ENCODE measurements around the gene MRPS35. TPM values are rescaled to one million over a fixed set of nuclear protein-coding genes. Genes with fewer than 3 reads are reported as not detected.

MRPS35 gene
- total RNA-seq, 1 experiment from 2014 or later: 77.0 TPM

- no peak overlapping the region for H2AFZ ChIP-seq (ENCODE audit: low read length)
- no peaks in the 10 kb centered on the region for H3K9me3 ChIP-seq (ENCODE audit: low read length)
- peaks cover 6% of the 10 kb centered on the region for H3K79me2 ChIP-seq (ENCODE audit: low read length)
- no peaks in the 10 kb centered on the region for H4K20me1 ChIP-seq (ENCODE audit: insufficient read depth, low read depth, low read length)
- H3K4me3 ChIP-seq (ENCODE audit: low read length): no peak overlapping the region
- DNase-seq: no peak
- no peak overlapping the region for H3K9ac ChIP-seq (ENCODE audit: low read length)
- no peak overlapping the region for H3K27ac ChIP-seq (ENCODE audit: low read length)
- no peak overlapping the region for H3K4me2 ChIP-seq (ENCODE audit: low read depth, low read length, poor library complexity, severe bottlenecking)
- H3K9me2 ChIP-seq (replicated peaks; ENCODE audit: insufficient read depth, low read length): no peaks in the 10 kb centered on the region
- H3K36me3 ChIP-seq (ENCODE audit: insufficient read depth, low read length): peaks cover 39% of the 10 kb centered on the region; the same call in 1 of the 2 replicates
- H3K27me3 ChIP-seq (ENCODE audit: low read length): no peaks in the 10 kb centered on the region
- H3K4me1 ChIP-seq (ENCODE audit: low read length): no peaks in the 10 kb centered on the region
These were observed 85.5 kb downstream of the MRPS35 start for GRCh38 chr12:27796128-27796527.

GRCh38 chr12:27797301-27798025 lies 86.8 kb downstream of the MRPS35 start:
- no peak overlapping the region for H3K4me2 ChIP-seq (ENCODE audit: low read depth, low read length, poor library complexity, severe bottlenecking)
- H3K27ac ChIP-seq (ENCODE audit: low read length): no peak overlapping the region
- no peaks in the 10 kb centered on the region for H3K9me2 ChIP-seq (replicated peaks; ENCODE audit: insufficient read depth, low read length)
- no peaks in the 10 kb centered on the region for H3K4me1 ChIP-seq (ENCODE audit: low read length)
- no peak overlapping the region for H3K9ac ChIP-seq (ENCODE audit: low read length)
- H3K9me3 ChIP-seq (ENCODE audit: low read length): no peaks in the 10 kb centered on the region
- H3K4me3 ChIP-seq (ENCODE audit: low read length): no peak overlapping the region
- DNase-seq: no peak
- H3K36me3 ChIP-seq (ENCODE audit: insufficient read depth, low read length): peaks cover 32% of the 10 kb centered on the region; the same call in 1 of the 2 replicates
- no peaks in the 10 kb centered on the region for H4K20me1 ChIP-seq (ENCODE audit: insufficient read depth, low read depth, low read length)
- H3K79me2 ChIP-seq (ENCODE audit: low read length): no peaks in the 10 kb centered on the region
- no peaks in the 10 kb centered on the region for H3K27me3 ChIP-seq (ENCODE audit: low read length)
- H2AFZ ChIP-seq (ENCODE audit: low read length): no peak overlapping the region

DNA sequence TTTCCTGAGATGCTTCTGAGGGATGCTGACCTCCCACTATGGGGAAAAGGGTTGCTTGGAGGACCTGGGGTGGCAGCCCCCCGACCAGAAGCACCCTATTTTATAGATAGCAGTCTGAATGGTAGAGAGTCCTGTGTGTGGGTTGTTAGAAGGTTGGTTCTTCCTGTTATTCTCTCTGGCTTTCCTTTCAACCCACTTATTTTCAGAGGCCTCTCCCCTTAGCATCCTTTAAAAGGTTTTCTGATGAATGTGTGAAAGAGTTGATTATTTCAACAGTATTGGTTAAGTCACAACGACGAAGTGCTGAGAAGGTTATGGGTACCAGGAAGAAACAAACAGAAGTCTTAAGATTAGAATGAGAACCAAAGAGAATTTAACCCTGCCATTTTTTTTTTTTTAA lies 90.2 kb downstream of the MRPS35 start:
- Histone ChIP-seq H3K9me2 (replicated peaks; ENCODE audit: insufficient read depth, low read length) (no peaks in the 10 kb centered on the region), H3K27me3 (ENCODE audit: low read length) (no peaks in the 10 kb centered on the region)

GRCh38 chr12:27801630-27802029 lies 91.0 kb downstream of the MRPS35 start:
- Histone ChIP-seq H2AFZ (ENCODE audit: low read length) (no peak overlapping the region), H3K4me3 (ENCODE audit: low read length) (no peak overlapping the region), H3K79me2 (ENCODE audit: low read length) (no peaks in the 10 kb centered on the region), H3K9me2 (replicated peaks; ENCODE audit: insufficient read depth, low read length) (no peaks in the 10 kb centered on the region), H3K9me3 (ENCODE audit: low read length) (no peaks in the 10 kb centered on the region), H3K27me3 (ENCODE audit: low read length) (no peaks in the 10 kb centered on the region), H3K9ac (ENCODE audit: low read length) (no peak overlapping the region), H3K4me1 (ENCODE audit: low read length) (no peaks in the 10 kb centered on the region), H3K27ac (ENCODE audit: low read length) (no peak overlapping the region), H3K4me2 (ENCODE audit: low read depth, low read length, poor library complexity, severe bottlenecking) (no peak overlapping the region), H4K20me1 (ENCODE audit: insufficient read depth, low read depth, low read length) (no peaks in the 10 kb centered on the region), H3K36me3 (ENCODE audit: insufficient read depth, low read length) (peaks cover 18% of the 10 kb centered on the region; the same call in 1 of the 2 replicates)
- DNase-seq: no peak

More for the DNA sequence above, 90.2 kb downstream of the MRPS35 start:
- Histone ChIP-seq H3K36me3 (ENCODE audit: insufficient read depth, low read length) (peaks cover 21% of the 10 kb centered on the region; the same call in 1 of the 2 replicates), H3K9ac (ENCODE audit: low read length) (no peak overlapping the region), H3K27ac (ENCODE audit: low read length) (no peak overlapping the region), H3K4me1 (ENCODE audit: low read length) (no peaks in the 10 kb centered on the region), H3K9me3 (ENCODE audit: low read length) (no peaks in the 10 kb centered on the region), H3K4me2 (ENCODE audit: low read depth, low read length, poor library complexity, severe bottlenecking) (no peak overlapping the region), H2AFZ (ENCODE audit: low read length) (no peak overlapping the region), H3K79me2 (ENCODE audit: low read length) (no peaks in the 10 kb centered on the region), H4K20me1 (ENCODE audit: insufficient read depth, low read depth, low read length) (no peaks in the 10 kb centered on the region), H3K4me3 (ENCODE audit: low read length) (no peak overlapping the region)
- no peak for DNase-seq

- H3K4me1 ChIP-seq (ENCODE audit: low read length): no peaks in the 10 kb centered on the region
- no peak for DNase-seq
These were observed 91.9 kb downstream of the MRPS35 start for GRCh38 chr12:27802511-27802910.

DNA sequence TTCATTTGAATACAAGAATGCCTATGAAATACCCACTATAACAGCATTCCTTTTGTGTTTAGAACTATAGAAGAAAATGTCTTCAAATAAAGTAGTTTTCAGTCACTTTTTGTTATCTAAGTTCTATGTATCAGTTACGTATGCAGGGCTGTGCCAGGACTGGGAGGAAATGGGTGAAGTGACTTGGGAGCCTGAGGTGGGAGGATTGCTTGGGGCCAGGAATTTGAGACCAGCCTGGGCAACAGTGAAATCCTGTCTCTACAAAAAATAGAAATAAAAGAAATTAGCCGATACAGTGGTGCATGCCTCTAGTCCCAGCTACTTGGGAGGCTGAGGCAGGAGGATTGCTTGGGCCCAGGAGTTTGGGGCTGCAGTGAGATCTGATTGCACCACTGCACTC lies 92.3 kb downstream of the MRPS35 start:
- Histone ChIP-seq H4K20me1 (ENCODE audit: insufficient read depth, low read depth, low read length) (no peaks in the 10 kb centered on the region), H3K9ac (ENCODE audit: low read length) (no peak overlapping the region), H3K4me3 (ENCODE audit: low read length) (no peak overlapping the region), H3K36me3 (ENCODE audit: insufficient read depth, low read length) (peaks cover 16% of the 10 kb centered on the region; the same call in 1 of the 2 replicates), H3K4me2 (ENCODE audit: low read depth, low read length, poor library complexity, severe bottlenecking) (no peak overlapping the region), H3K4me1 (ENCODE audit: low read length) (no peaks in the 10 kb centered on the region), H3K9me3 (ENCODE audit: low read length) (no peaks in the 10 kb centered on the region), H3K27ac (ENCODE audit: low read length) (no peak overlapping the region), H3K79me2 (ENCODE audit: low read length) (no peaks in the 10 kb centered on the region), H2AFZ (ENCODE audit: low read length) (no peak overlapping the region), H3K9me2 (replicated peaks; ENCODE audit: insufficient read depth, low read length) (no peaks in the 10 kb centered on the region), H3K27me3 (ENCODE audit: low read length) (no peaks in the 10 kb centered on the region)
- DNase-seq: no peak

More at GRCh38 chr12:27802511-27802910, 91.9 kb downstream of the MRPS35 start:
- Histone ChIP-seq H3K4me2 (ENCODE audit: low read depth, low read length, poor library complexity, severe bottlenecking) (no peak overlapping the region), H3K27me3 (ENCODE audit: low read length) (no peaks in the 10 kb centered on the region), H3K27ac (ENCODE audit: low read length) (no peak overlapping the region), H3K79me2 (ENCODE audit: low read length) (no peaks in the 10 kb centered on the region), H3K36me3 (ENCODE audit: insufficient read depth, low read length) (peaks cover 18% of the 10 kb centered on the region; the same call in 1 of the 2 replicates), H2AFZ (ENCODE audit: low read length) (no peak overlapping the region), H3K9me3 (ENCODE audit: low read length) (no peaks in the 10 kb centered on the region), H4K20me1 (ENCODE audit: insufficient read depth, low read depth, low read length) (no peaks in the 10 kb centered on the region), H3K9ac (ENCODE audit: low read length) (no peak overlapping the region), H3K4me3 (ENCODE audit: low read length) (no peak overlapping the region), H3K9me2 (replicated peaks; ENCODE audit: insufficient read depth, low read length) (no peaks in the 10 kb centered on the region)

DNA sequence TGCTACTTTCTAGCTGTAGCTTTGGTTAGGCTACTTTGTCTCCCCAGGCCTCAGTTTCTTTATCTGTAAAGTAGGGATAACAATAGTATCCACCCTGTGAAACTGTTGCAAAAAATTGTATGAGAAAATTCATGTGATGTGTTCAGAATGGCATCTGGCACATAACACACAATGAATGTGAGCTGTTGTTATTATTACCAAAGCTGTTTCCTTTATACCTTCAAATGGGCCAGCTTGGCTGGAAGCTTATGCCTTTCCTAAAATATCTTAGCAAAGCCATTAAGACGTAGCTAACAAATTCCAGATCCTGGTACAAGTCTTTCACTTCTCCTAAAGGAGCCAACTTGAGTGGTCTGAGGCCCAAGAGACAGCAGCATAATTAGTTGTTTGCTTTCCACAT lies 94.6 kb downstream of the MRPS35 start:
- H3K9me2 ChIP-seq (replicated peaks; ENCODE audit: insufficient read depth, low read length): no peaks in the 10 kb centered on the region
- H3K9ac ChIP-seq (ENCODE audit: low read length): no peak overlapping the region
- 0 out of 2 replicates have a peak, but pooled peaks cover 2% of the 10 kb centered on the region for H3K36me3 ChIP-seq (ENCODE audit: insufficient read depth, low read length)
- no peak overlapping the region for H3K4me3 ChIP-seq (ENCODE audit: low read length)
- H3K27me3 ChIP-seq (ENCODE audit: low read length): no peaks in the 10 kb centered on the region
- H2AFZ ChIP-seq (ENCODE audit: low read length): no peak overlapping the region
- H3K9me3 ChIP-seq (ENCODE audit: low read length): no peaks in the 10 kb centered on the region
- no peaks in the 10 kb centered on the region for H4K20me1 ChIP-seq (ENCODE audit: insufficient read depth, low read depth, low read length)
- H3K4me2 ChIP-seq (ENCODE audit: low read depth, low read length, poor library complexity, severe bottlenecking): no peak overlapping the region
- H3K79me2 ChIP-seq (ENCODE audit: low read length): no peaks in the 10 kb centered on the region
- no peak for DNase-seq
- H3K27ac ChIP-seq (ENCODE audit: low read length): no peak overlapping the region
- H3K4me1 ChIP-seq (ENCODE audit: low read length): no peaks in the 10 kb centered on the region
